HG02759 (cell line): ENCODE results near the gene PACRG.

Experiments used
- ATAC-seq: cut with Tn5 transposase; IDR thresholded peaks from one replicate; pipeline ENCODE4 v1.9.1; 2021; ENCODE audit warnings: mild to moderate bottlenecking, moderate library complexity; ENCODE audit not compliant: unreplicated experiment

The PACRG gene

DNA sequence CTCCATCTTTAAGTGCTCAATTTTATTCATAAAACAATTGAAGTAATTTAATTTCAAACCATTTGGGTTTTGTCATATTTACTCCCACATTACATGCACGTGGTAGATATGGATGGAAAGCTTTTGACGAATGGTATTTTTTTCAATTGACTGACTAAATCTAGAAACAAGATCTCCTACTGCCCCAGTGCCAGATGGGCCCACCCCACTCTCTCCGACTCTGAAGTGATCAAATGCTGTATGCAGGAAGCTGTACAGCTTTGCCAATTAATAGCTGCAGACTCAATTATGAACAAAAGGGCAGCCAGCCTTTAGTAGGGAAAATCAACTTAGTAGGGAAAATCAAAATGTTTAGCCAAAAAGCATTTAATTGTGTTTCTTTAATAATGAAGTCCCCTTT is 46.2 kb downstream of the PACRG start:
- no peak for ATAC-seq

DNA sequence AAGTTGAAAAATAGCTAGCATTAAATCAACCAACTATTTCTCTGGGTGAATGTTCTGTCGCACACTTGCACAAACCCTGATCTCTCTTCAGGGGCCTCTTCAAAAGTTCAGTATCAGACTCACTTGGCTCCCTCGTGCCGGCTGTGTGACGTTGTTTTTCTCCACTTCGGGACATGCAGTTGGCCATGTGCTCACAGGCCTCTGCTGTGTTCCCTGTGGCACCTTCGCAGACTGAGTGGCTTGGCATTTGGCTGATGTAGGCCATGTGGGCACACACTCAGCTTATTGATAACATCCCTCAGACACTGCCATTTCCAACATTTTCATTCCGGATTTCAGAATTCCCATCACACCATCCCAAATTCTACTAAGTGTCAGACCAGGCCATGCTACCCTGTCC is 49.3 kb downstream of the PACRG start:
- ATAC-seq, result no peak

DNA sequence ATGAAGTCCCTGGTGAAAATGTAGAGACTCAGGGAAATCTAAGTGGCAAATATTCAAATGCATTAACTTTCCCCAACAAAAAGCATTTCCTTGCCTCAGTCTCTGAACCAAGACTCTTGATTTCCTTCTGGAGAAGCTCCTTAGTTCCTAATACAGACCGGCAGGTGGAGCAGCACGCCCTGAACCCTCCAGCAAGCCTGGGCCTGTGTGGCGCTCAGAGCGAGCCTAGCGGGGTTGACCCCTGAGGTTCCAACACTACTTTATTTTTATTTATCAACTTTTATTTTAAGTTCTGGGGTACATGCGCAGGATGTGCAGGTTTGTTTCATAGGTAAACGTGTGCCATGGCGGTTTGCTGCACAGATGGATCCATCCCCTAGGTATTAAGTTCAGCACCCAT is 50.8 kb downstream of the PACRG start:
- no peak for ATAC-seq

DNA sequence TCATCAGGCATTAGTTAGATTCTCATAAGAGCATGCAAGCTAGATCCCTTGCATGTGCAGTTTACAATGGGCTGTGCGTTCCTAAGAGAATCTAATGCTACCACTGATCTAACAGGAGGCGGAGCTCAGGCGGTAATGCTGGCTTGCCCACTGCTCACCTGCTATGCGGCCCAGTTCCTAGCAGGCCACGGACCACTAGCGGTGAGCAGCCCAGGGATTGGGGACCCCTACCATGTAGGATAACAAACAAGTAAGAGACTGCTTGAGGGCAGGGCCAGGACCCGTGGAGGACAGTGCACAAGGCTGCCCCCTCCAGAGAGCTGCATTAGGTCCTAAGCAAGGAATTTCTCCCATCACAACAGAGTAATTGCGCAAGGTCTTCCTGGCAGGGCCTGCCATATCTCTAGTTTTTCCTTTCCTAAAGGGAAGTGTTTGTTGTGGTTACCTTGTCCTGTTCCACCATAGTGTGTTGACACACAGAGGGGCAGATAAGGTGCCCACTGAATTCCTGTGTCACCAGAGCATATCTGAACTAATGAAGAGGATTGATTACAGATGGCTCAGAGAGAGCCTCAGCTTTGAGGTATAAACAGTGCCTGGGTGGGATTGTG is 58.0 kb downstream of the PACRG start:
- ATAC-seq, result no peak

DNA sequence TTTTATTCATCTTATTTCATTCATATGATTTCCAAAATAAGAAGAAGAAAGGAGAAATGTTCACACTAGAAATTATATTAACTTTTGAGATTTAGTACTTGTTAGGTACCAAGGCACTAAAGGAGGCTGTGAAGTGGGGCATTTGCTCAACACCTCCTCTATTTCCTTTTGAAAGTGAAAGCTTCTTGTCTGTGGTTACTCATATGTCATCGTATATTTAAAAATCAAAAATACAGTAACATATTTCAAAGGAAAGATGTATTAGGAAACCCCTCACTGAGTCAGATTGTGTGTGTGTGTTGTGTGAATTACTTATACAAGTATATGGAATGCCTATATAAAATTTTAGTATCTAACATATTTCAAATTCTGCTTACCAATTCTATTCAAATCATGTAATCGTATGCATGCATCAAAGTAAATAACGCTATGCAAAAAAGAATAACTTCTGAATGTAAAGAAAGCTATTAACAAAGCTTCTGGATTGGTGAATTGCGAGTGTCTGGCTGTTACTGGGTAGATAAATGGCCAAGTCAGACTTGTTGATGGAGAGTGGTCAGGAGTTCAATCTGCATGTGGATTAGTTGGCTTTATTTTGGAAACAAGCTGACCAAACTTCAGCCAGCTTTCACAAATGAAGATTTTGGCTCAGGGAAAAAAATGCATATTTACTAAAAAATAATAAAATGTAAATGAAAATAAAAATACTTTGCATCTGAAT is 70.9 kb downstream of the PACRG start:
- ATAC-seq, result no peak

DNA sequence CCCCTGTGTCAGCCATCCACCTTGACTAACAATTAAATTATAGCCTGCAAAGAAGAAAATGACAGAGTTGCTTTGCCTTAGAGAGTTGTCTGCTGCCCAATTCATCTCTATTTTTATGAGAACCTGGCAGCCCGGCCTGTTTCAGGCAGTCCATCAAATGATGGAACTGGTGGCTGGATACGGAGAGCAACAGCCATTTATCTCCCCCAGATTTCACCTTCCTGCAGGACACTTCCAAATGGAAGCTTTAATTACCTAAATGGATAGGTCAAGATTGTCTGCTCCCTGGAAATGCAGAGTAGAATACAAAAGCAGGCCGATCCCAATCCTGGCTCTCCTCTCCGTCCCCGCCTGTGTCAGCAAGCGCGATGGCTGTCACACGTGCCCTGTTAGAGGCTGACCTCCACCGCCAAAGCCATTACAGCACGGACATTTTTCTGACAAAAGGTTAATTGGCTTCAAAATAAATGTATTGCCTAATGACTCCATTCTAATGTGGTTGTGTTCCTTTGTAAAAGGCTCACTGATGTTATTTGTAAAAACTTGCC is 86.7 kb downstream of the PACRG start:
- ATAC-seq, result no peak

DNA sequence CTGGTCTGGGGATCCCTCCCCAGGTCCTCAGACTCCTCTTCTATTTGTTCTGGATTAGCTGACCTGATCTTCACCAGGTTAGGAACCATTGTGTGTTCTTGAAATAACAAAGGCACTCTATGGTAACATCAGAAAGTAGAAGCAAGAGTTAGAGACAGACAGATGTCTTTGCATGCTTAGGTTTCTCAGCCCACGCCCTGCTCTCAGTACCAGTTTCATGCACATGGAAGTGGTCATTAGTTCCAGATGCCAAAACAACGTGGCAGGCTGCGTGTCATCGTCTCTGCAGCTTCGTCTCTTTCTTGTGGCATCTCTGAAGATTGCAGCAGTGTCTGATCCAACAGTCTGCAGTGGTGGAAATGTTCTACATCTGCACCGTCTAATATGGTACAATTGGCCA is 89.4 kb downstream of the PACRG start:
- ATAC-seq, result no peak

DNA sequence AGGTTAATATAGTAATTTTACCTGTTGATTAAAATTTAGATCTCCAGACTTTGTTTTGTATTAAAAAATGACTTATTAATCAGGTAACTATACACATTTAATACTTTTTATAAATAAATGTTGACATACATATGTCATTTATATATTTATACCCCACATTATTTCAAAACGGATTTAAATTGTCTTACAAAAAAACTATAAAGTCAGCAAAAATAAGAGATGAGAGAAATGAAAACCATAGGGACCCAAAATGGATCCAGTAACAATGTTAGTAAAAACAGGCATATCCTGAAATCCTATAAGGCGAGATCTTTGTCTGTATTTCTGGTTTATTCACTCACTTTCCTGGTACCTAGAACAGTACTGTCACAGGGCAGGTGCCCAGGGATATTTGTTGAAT is 91.5 kb downstream of the PACRG start:
- no peak for ATAC-seq

DNA sequence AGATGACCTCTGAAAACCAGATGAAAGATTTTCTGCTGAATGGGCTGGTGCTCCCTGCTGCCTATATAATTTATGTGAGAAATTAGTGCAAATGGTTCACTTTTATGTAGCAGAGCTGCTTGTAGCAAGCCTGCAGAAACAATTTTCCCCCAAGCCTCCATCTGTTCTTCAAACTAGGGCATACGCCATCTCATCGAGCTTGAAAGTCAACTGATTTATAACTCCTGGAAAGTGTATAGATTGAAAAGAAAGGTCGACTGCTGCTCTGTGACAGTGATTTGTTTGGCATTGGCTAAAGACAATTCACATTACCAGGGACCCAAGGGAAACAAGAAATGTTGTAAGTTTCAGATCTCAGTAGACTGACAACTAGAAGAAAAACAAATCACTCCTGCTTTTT is 93.3 kb downstream of the PACRG start:
- ATAC-seq, result no peak

DNA sequence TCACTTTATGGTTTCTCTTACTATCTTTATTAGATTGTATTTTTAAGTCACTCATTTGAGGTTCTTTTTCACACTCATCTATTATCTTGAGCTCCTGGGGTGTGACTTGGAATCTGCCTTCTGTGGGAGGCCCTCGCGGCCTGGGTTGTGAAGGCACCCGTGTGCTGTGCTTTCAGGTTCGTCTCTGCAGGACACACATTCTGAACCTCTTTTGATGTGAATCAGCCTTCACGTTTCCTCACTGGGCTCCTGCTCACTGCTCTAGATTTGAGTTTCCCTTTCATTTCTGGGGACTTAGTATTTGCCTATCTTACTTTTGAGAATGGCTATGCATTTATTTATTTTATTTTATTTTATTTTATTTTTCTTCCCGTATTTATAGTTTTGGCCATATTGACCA is 97.8 kb downstream of the PACRG start:
- no peak for ATAC-seq

DNA sequence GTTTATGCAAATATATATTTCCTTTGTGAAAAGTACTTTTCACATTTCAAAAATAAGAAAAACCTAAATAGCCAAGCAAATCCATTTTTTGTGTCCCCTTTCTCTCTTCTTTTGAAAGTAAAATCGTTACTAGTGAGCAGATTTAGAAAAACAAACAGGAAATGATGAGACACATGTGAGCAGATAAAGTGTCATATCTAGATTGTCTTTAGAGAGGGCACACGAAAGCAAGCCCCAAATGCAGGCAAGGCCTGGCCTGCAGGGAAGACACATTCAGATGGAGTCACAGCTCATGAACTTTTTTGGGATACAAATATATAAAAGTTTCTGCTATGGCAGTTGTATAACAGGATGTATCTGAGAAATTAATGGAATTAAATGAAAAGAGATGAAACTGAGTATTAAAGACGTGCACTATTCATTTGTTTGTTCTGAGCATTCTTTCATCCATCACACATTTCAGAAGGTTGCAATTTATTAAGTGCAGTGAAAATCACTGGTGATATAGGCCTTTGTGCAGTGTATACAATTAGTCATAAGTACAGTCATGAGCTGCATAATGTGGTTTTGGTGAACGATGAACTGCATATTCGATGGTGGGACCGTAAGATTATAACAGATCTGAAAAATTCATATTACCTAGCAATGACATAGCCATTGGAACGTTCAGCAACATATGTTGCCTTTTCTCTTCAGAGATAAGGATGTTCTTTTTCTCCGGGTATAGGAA is 101.4 kb downstream of the PACRG start:
- ATAC-seq, result no peak

DNA sequence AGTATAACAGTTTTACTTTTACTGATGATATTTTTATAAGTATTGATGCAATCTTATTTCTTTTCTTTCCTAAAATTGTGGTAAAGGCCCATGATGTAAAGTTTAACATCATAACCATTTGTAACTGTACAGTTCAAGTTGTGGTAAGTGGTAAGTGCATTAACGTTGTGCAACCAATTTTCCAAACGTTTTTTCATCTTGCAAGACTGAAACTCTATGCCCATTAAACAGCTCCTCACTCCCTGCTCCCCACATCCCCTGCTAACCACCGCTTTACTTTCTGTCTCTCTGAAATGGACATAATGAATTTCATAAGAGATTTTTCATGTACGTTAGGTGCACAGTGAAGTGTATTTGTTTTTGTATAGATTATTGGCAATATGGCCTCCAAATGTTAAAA is 106.0 kb downstream of the PACRG start:
- no peak for ATAC-seq

DNA sequence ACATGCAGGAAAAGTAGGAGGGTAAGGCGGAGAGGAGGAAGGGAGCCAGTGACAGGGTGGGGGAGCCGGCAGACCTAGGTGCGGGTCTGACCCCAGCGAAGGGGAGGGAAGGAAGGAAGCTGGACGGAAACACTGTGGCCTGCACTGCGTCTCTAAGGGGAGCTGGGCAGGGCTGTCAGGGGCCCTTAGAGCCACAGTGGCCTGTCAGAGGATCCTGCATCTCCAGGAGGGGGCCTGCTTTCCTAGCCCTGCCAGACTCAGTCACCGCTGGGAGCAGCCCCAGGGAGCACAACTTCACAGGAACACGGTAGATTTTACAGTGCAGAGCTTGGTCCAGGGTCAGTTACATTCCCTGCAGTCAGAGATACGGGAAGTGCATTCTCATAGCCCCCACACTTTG is 118.2 kb downstream of the PACRG start:
- no peak for ATAC-seq

DNA sequence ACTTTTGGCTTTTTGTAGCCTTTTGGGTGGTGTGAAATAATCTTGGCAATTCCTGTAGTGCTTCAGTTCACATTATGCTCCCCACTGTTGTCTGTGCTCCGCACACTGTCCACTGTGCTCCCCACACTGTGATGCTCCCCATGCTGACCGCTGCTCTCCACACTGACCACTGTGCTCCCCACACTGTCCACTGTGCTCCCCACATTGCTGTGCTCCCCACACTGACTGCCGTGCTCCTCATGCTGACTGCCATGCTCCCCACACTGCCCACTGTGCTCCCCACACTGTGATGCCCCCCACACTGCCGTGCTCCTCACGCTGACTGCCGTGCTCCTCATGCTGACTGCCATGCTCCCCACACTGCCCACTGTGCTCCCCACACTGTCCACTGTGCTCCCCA is 118.9 kb downstream of the PACRG start:
- ATAC-seq, result no peak

DNA sequence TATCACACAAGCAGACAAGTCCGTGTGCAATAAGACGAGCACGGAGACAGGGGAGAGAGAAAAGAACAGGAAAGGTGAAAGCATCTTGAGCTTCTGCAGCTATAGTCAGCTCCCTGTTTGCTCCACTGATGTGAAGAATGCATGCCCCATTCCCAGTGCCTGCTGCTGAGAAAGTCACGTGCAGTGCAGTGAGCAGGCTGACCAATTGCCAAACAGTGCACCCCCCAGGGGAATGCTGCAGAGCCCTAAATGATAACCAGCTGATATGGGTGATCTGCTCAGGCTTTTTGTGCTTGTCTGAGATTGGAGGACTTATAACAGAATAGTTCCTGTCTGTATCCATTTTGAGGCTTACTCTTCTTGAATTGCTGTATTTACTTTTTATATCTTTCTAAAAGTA is 121.5 kb downstream of the PACRG start:
- no peak for ATAC-seq

DNA sequence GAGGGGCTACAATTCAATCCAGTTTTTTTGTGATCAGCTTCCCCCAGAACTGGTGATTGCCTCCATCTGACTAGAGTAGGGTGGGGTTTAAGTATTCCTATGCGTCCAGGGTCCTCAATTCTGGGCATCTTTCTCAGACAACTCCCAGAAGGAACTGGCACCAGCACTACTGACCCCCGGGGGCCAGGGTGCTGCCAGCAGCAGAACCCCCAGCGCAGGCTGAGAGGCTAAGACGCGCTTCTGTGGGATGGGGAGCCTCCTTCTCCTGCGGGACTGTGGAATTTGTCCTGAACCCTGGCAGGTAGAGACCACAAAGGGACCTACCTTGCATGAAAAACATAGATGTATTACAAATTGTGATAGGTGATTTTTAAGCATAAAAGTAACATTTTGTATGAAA is 124.4 kb downstream of the PACRG start:
- ATAC-seq, result no peak

DNA sequence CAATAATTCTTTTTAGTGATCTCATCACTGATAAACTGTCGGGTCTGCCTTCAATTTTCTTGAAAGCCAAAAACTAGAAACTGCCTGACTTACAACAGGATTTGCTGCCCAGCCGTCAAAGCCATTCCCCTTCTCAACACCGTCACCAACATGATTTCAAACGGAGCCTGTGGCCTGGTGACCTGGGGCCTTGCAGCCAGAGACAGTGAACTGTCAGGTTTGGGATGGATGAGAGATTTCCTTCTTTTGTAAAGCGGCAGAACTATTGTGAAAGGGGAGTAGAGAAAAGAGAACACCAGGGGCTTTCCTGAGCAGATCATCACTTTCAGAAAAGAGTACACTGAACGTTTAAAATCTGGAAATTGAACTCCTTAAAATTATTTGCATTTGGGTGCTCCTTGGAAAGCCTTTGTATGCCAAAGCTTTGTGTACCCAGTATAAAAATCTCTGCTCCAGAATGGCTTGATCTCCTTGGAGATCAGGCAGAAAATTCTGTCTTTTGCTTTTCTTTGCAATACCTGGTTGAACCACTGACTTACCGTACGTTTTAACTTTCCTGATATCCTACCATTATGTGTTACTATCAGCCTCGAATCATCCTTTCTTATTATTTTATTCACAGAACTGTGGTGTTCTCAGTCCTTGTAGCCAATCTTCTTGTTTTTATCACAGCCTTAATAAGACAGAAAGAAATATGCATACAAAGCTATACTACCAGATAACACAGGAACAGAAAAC is 125.2 kb downstream of the PACRG start:
- ATAC-seq, result no peak

DNA sequence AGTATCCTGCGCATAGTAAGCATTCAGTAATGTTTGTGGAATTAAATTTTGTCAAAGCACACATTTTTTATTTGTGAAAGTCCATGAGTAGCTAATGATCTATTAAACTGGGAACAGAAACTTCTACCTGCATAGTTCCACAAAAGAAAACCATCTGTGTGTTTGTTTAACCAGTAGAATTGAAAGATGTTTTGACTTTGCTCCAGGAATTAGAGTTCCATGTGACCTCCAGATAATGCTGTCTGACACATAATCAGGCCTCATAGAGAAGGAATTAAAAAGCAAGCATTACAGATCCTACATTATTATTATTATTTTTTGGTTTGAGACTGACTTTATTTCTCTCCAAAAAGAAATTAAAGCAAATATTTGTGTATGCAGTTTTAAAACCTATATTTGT is 126.5 kb downstream of the PACRG start:
- no peak for ATAC-seq

DNA sequence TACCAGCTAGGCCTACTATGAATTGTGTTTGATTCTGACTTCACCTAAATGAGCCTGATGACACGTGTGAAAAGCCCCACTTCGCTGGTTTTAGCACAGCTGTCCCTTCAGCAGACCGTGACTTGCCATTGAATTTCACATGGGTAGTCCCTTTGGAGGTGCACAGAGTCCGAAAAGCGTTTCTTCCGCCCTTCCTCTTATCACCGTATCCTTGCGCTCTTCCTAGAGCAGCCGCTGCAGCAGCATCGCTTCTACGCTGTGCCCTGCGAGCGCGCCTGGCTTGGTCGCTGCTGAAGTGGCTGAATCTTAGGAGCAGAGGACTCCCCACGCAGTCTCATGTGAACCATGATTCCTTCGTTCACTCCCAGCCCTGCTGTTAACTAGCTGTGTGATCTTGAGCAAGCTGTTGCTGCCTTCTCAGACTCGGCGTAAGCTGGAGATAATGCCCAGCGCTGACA is 127.0 kb downstream of the PACRG start:
- no peak for ATAC-seq

DNA sequence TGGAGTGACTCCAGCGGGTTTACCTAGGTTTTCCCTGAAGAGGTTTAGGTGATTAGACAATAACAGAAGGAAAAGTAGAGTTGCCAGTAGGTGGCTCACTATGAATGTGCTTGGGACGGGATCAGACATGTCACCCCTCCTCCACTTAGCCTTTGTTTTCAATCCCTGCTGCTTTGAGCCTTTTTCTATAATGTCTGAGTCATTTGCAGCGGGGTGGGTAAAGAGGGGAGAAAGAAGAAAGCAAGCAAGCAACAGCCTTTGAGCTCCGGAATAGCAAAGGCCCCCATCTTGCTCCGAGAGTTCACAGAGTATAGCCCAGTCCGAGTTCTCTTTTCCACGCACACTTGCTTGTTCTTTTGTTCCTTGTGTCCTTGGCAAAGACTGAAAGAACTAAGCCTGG is 129.1 kb downstream of the PACRG start:
- no peak for ATAC-seq

DNA sequence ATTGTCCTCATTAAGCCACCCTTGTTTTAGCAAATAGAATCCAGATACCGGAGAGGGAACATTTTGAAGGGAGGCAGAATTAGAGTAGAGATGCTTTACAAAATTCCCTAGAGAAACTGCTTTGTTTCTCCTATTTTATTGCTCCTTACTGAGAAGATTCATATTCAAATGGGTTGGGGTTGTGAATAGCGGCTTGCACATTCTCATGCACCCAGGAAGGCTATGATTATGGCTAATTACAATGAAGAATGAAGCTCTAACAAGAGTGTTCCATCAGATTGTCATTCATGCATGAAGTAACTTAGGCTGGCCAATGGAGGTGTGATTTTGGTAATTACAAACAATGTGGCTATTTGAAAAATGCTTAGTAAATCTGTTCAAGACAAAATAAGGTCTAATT is 129.6 kb downstream of the PACRG start:
- no peak for ATAC-seq
